K562 (cell line): Measurements from ENCODE around the gene BTG2. TPM values are rescaled to one million over a fixed set of nuclear protein-coding genes. Genes with fewer than 3 reads are reported as not detected.

Experiments
- CBX5 ChIP-seq: IDR thresholded peaks from 2 replicates; pipeline ENCODE4 v1.6.1; 2014; ENCODE audit warnings: low read depth, borderline replicate concordance
- E2F3 ChIP-seq: fragments of 250-450 bp; sonication (Bioruptor Pico); IDR thresholded peaks from 2 replicates; pipeline ENCODE4 v1.4.0; 2020; ENCODE audit warnings: mild to moderate bottlenecking
- JUN ChIP-seq, 2 experiments: sonication (generic) in 1 of 2; formaldehyde crosslinking in 1 of 2; IDR thresholded peaks; 2 replicates each; pipeline versions ENCODE4 v1.6.1 to v1.8.0; 2012 to 2022; ENCODE audit warnings: borderline replicate concordance in 2 of 2, mild to moderate bottlenecking in 2 of 2, improper control_type of control experiment in 1 of 2, low read depth in 1 of 2, low read length in 1 of 2, missing genetic modification reagents in 1 of 2
- MYNN ChIP-seq, 2 experiments: sonication (generic); formaldehyde crosslinking in 1 of 2; IDR thresholded peaks; 2 replicates each; pipeline versions ENCODE4 v1.5.0 to v1.6.1; 2016 to 2020; ENCODE audit warnings: antibody characterized with exemption in 1 of 2, missing genetic modification reagents in 1 of 2
- SRSF3 ChIP-seq: fragments of 200-400 bp; formaldehyde crosslinking; IDR thresholded peaks from 2 replicates; pipeline ENCODE4 v1.6.1; 2016; ENCODE audit warnings: mild to moderate bottlenecking, low read length, moderate library complexity; ENCODE audit not compliant: insufficient read depth
- polyA plus RNA-seq, 8 experiments: library from polyadenylated mRNA; depleted of rRNA in 4 of 8; stranded (reverse) in 5 of 8; unstranded in 3 of 8; fragments of >200 nt; fragmentation: Nextera tagmentation in 2 of 8; fragmentation: Illumina TruSeq in 1 of 8; extraction: Ambion mirVana in 2 of 8; extraction: Trizol in 1 of 8; gene quantifications; 2 replicates each; pipeline versions ENCODE4 v1.2.1 to v1.2.3, GENCODE V29; 2011 to 2014; ENCODE audit warnings: inconsistent platforms in 1 of 8, missing spikeins in 1 of 8
- total RNA-seq, 7 experiments: library from RNA; depleted of rRNA in 6 of 7; stranded (reverse); fragments of >200 nt in 6 of 7; fragmentation: Illumina TruSeq in 2 of 7; extraction: Trizol in 2 of 7; gene quantifications; 2 replicates each; pipeline versions ENCODE4 v1.2.1 to v1.2.3, GENCODE V29; 2011 to 2021; ENCODE audit warnings: low replicate concordance in 1 of 7
- TF ChIP-seq, protein P1 (sequence below): fragments of 250-450 bp; sonication (Bioruptor Pico); IDR thresholded peaks from 2 replicates; pipeline ENCODE4 v1.8.0; 2021; ENCODE audit warnings: moderate library complexity, mild to moderate bottlenecking, inconsistent platforms
- TF ChIP-seq, protein P2 (sequence below): sonication (generic); formaldehyde crosslinking; IDR thresholded peaks from 2 replicates; pipeline ENCODE4 v1.9.0; 2022; ENCODE audit warnings: mild to moderate bottlenecking, missing genetic modification reagents
- TF ChIP-seq, protein P3 (sequence below): sonication (generic); formaldehyde crosslinking; IDR thresholded peaks from 2 replicates; pipeline ENCODE4 v1.8.1; 2023; ENCODE audit warnings: missing genetic modification reagents, mild to moderate bottlenecking, borderline replicate concordance
- TF ChIP-seq, protein P4 (sequence below): sonication (generic); formaldehyde crosslinking; IDR thresholded peaks from 2 replicates; pipeline ENCODE4 v1.8.0; 2022; ENCODE audit warnings: missing genetic modification reagents, mild to moderate bottlenecking, moderate library complexity, borderline replicate concordance

The BTG2 gene
- total and polyA plus RNA-seq, 9 of the 15 experiments (the other 6 are each of a cell fraction or from before 2014, with no cell fraction given): 2.3 to 41.9 (median 8.7) TPM

DNA sequence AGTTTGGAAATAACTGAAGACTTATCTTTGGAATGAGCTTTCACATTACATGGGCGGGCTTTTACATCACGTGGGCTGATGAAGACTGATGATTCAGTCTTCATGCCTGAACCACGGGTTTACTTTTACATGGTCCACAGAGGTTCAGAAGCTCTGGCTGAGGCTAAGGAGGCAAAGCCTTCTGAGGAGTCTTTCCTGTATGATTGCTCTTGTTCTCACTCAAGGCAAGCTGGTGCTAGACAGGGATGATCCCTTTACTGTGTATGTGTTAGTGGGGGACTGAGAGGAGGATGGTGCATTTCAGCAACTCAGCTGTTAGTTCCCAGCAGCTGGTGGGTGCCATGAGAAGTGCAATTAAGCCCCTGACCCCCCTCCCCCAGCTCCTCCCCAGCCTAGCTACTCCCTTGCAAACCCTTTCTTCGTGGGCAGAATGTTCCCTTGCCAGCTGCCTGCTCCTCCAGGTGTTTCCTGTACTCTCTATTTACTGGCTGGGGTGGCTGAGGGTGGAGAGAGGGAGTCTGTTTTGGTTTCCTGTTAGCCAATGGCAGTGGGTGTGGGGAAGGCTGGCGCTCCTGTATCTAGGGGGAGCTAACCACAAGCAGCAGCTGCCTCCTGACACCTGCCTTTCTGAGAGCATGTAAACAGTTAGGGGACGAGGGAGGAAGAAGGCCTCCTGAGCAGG is 15.4 kb downstream of the BTG2 start (continued):
- TF ChIP-seq, protein P1, sequence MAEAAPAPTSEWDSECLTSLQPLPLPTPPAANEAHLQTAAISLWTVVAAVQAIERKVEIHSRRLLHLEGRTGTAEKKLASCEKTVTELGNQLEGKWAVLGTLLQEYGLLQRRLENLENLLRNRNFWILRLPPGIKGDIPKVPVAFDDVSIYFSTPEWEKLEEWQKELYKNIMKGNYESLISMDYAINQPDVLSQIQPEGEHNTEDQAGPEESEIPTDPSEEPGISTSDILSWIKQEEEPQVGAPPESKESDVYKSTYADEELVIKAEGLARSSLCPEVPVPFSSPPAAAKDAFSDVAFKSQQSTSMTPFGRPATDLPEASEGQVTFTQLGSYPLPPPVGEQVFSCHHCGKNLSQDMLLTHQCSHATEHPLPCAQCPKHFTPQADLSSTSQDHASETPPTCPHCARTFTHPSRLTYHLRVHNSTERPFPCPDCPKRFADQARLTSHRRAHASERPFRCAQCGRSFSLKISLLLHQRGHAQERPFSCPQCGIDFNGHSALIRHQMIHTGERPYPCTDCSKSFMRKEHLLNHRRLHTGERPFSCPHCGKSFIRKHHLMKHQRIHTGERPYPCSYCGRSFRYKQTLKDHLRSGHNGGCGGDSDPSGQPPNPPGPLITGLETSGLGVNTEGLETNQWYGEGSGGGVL (CRISPR knock-in tag): no peak
- TF ChIP-seq CBX5 (no peak), MYNN (IDR thresholded peaks at IDR 0.05) (no peak), MYNN (CRISPR knock-in tag; IDR thresholded peaks at IDR 0.05) (no peak), E2F3 (no peak), SRSF3 (no peak), JUN (IDR thresholded peaks at IDR 0.05; ENCODE audit: borderline replicate concordance, low read depth, low read length) (0 out of 2 replicates have a peak, but pooled peaks have one; percentile 34), JUN (CRISPR knock-in tag; IDR thresholded peaks at IDR 0.05; ENCODE audit: borderline replicate concordance) (no peak)
- TF ChIP-seq, protein P2, sequence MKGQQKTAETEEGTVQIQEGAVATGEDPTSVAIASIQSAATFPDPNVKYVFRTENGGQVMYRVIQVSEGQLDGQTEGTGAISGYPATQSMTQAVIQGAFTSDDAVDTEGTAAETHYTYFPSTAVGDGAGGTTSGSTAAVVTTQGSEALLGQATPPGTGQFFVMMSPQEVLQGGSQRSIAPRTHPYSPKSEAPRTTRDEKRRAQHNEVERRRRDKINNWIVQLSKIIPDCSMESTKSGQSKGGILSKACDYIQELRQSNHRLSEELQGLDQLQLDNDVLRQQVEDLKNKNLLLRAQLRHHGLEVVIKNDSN: peak; percentile 90
- TF ChIP-seq, protein P3, sequence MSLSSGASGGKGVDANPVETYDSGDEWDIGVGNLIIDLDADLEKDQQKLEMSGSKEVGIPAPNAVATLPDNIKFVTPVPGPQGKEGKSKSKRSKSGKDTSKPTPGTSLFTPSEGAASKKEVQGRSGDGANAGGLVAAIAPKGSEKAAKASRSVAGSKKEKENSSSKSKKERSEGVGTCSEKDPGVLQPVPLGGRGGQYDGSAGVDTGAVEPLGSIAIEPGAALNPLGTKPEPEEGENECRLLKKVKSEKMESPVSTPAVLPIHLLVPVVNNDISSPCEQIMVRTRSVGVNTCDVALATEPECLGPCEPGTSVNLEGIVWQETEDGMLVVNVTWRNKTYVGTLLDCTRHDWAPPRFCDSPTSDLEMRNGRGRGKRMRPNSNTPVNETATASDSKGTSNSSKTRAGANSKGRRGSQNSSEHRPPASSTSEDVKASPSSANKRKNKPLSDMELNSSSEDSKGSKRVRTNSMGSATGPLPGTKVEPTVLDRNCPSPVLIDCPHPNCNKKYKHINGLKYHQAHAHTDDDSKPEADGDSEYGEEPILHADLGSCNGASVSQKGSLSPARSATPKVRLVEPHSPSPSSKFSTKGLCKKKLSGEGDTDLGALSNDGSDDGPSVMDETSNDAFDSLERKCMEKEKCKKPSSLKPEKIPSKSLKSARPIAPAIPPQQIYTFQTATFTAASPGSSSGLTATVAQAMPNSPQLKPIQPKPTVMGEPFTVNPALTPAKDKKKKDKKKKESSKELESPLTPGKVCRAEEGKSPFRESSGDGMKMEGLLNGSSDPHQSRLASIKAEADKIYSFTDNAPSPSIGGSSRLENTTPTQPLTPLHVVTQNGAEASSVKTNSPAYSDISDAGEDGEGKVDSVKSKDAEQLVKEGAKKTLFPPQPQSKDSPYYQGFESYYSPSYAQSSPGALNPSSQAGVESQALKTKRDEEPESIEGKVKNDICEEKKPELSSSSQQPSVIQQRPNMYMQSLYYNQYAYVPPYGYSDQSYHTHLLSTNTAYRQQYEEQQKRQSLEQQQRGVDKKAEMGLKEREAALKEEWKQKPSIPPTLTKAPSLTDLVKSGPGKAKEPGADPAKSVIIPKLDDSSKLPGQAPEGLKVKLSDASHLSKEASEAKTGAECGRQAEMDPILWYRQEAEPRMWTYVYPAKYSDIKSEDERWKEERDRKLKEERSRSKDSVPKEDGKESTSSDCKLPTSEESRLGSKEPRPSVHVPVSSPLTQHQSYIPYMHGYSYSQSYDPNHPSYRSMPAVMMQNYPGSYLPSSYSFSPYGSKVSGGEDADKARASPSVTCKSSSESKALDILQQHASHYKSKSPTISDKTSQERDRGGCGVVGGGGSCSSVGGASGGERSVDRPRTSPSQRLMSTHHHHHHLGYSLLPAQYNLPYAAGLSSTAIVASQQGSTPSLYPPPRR (CRISPR knock-in tag): no peak
- TF ChIP-seq, protein P4, sequence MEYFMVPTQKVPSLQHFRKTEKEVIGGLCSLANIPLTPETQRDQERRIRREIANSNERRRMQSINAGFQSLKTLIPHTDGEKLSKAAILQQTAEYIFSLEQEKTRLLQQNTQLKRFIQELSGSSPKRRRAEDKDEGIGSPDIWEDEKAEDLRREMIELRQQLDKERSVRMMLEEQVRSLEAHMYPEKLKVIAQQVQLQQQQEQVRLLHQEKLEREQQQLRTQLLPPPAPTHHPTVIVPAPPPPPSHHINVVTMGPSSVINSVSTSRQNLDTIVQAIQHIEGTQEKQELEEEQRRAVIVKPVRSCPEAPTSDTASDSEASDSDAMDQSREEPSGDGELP: peak; percentile 77; the same call in 1 of the 2 replicates
